Activated CD4-positive, alpha-beta memory T cell treated with anti-CD3 and anti-CD28 coated beads, Interleukin-2, amount 10 ng/mL, durations not matched to agents 7 days and 5 days (primary cell): ENCODE results near the gene CIAO2B. TPM values are rescaled to one million over a fixed set of nuclear protein-coding genes. Genes with fewer than 3 reads are reported as not detected.
A peak's percentile ranks its signal among the peaks of the same experiment; 100 is the strongest.
"Not testable (repeated sequence)": the region's sequence is repeated elsewhere in the genome, so short reads cannot be mapped to it uniquely, and the experiment has no call there.

Experiments used
- CTCF ChIA-PET: fragments of 350-600 bp; sonication (Branson Sonifier 250); formaldehyde crosslinking; loops from one replicate; lab custom pipeline; 2021; ENCODE audit warnings: antibody characterized with exemption, inconsistent platforms; lab: Charles Lee
- POLR2A ChIA-PET: fragments of 350-600 bp; sonication (Branson Sonifier 250); formaldehyde crosslinking; loops from one replicate; lab custom pipeline; 2021; ENCODE audit warnings: antibody characterized with exemption; lab: Charles Lee
- DNase-seq: peaks from one replicate; pipeline ENCODE4 v3.0.0-alpha.2; 2020
- H3K27ac Mint-ChIP-seq: one replicate; pipeline ENCODE4 v1.8.0; 2021; ENCODE audit warnings: mild to moderate bottlenecking, mixed read lengths
- H3K27me3 Mint-ChIP-seq: one replicate; pipeline ENCODE4 v1.8.0; 2021; ENCODE audit warnings: mixed read lengths
- H3K36me3 Mint-ChIP-seq: one replicate; pipeline ENCODE4 v1.8.0; 2021; ENCODE audit warnings: low read depth, mixed read lengths
- H3K4me1 Mint-ChIP-seq: one replicate; pipeline ENCODE4 v1.8.0; 2021; ENCODE audit warnings: mixed read lengths
- H3K4me3 Mint-ChIP-seq: one replicate; pipeline ENCODE4 v1.8.0; 2021; ENCODE audit warnings: mild to moderate bottlenecking, mixed read lengths
- H3K9me3 Mint-ChIP-seq: one replicate; pipeline ENCODE4 v1.8.0; 2021; ENCODE audit warnings: mixed read lengths
- total RNA-seq, 2 experiments: library from RNA; stranded (reverse); gene quantifications; one replicate each; pipeline ENCODE4 v1.2.3, GENCODE V29; 2021

Gene CIAO2B
- total RNA-seq, 2 experiments from 2014 or later, result 116 to 121 TPM

DNA sequence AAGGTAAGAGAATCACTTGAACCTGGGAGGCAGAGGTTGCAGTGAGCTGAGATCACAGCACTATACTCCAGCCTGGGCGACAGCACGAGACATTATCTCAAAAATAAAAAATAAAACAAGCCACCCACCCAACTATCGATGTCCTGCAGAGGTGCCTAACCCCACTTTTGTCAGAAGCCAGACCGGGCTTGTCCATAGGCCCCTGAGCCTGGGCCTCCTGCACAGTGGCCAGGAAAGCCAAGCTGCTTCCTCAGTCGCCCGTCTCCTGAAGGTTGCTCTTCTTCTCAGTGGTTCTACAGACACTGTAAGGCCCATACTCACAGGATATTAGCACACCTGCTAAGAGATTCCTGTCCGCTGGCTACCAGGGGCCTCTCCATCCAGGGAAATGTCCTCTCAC lies 12.3 kb upstream of the CIAO2B start:
- H3K36me3 Mint-ChIP-seq, result peaks cover 23% of the 10 kb centered on the region
- peaks cover 34% of the 10 kb centered on the region for H3K4me1 Mint-ChIP-seq
- CTCF ChIA-PET, result interaction anchor here (1.4 to 2.1 kb wide), 2 partner anchors 65 to 314 kb away, joined by 4 to 8 read pairs; partner anchors contain the start of gene PDP2
- no peak overlapping the region for H3K27ac Mint-ChIP-seq
- no peak for DNase-seq
- peaks cover 21% of the 10 kb centered on the region for H3K27me3 Mint-ChIP-seq
- peaks cover 5% of the 10 kb centered on the region for H3K9me3 Mint-ChIP-seq
- H3K4me3 Mint-ChIP-seq, result no peak overlapping the region
- POLR2A ChIA-PET, result interaction anchor here (1.1 to 1.3 kb wide), 3 partner anchors 12 to 209 kb away, joined by 3 to 5 read pairs (median 3); partner anchors contain the start of gene CIAO2B

DNA sequence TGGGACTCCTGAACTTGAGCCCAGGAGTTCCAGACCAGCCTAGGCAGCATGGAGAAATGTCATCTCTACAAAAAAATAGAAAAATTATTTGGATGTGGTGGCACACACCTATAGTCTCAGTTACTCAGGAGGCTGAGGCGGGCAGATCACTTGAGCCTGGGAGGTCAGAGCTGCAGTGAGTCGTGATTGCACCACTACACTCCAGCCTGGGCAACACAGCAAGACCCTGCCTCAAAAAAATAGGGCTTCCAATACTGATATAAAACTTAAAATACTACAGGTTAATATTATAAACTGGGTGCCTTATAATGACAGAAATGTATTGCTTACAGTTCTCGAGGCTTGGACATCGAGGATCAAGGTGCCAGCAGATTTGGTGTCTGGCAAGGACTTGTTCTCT lies 11.7 kb upstream of the CIAO2B start:
- Mint-ChIP-seq H3K27me3 (peaks cover 16% of the 10 kb centered on the region), H3K27ac (no peak overlapping the region), H3K9me3 (no peaks in the 10 kb centered on the region), H3K4me1 (peaks cover 29% of the 10 kb centered on the region), H3K4me3 (no peak overlapping the region), H3K36me3 (peaks cover 20% of the 10 kb centered on the region)
- ChIA-PET POLR2A (interaction anchor here (1.1 to 1.3 kb wide), 3 partner anchors 11 to 209 kb away, joined by 3 to 5 read pairs (median 3); partner anchors contain the start of gene CIAO2B), CTCF (interaction anchor here (2.1 kb wide), 1 partner anchor 65 kb away, joined by 8 read pairs; the partner anchor contains the start of gene PDP2)
- DNase-seq, result no peak

DNA sequence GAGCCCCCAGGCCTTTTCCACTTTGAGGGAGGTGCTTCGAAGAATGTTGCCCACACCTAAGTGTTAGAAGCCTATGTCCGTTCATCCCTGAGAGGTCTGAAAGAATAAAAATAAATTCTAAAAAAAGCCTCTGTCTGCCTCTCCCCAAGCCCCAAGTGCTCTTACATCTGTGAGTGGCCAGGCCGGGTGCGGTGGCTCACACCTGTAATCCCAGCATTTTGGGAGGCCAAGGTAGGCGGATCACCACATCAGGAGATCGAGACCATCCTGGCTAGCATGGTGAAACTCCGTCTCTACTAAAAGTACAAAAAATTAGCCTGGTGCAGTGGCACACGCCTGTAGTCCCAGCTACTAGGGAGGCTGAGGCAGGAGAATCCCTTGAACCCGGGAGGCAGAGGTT lies 10.8 kb upstream of the CIAO2B start:
- Mint-ChIP-seq H3K27me3 (peaks cover 16% of the 10 kb centered on the region), H3K4me1 (peaks cover 23% of the 10 kb centered on the region), H3K36me3 (peaks cover 20% of the 10 kb centered on the region)
- ChIA-PET CTCF (interaction anchor here (1.0 to 1.1 kb wide), 2 partner anchors 50 to 215 kb away, joined by 3 to 4 read pairs; partner anchors contain the start of genes FBXL8 and TRADD), POLR2A (interaction anchor here (1.1 kb wide), 1 partner anchor 30 kb away, joined by 3 read pairs; no protein-coding TSS in a partner anchor)
- H3K27ac Mint-ChIP-seq, H3K4me3 Mint-ChIP-seq, H3K9me3 Mint-ChIP-seq, DNase-seq: not testable (repeated sequence)

DNA sequence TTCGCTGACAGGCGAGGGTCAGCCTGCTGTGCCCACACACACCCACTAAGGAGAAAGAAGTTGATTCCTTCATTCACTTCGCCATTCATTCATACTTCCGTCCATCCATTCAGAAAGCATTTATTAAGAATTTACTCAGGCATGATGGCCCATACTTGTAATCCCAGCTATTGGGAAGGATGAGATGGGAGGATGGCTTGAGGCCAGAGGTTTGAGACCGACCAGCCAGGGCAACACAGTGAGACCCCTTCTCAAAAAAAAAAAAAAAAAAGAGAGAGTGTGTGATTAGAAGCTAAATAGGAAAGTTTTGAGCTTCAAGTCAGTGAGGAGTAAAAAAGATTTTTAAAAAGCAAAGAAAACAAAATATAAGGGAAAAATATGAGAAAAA lies 9.8 kb upstream of the CIAO2B start:
- H3K4me3 Mint-ChIP-seq, result no peak overlapping the region
- H3K36me3 Mint-ChIP-seq, result peaks cover 24% of the 10 kb centered on the region
- H3K9me3 Mint-ChIP-seq, result no peaks in the 10 kb centered on the region
- DNase-seq, result no peak
- no peak overlapping the region for H3K27ac Mint-ChIP-seq
- H3K4me1 Mint-ChIP-seq, result peaks cover 17% of the 10 kb centered on the region
- ChIA-PET POLR2A (interaction anchor here (1.1 to 2.2 kb wide), 2 partner anchors 11 to 30 kb away, joined by 3 to 11 read pairs; partner anchors contain the start of gene CIAO2B), CTCF (interaction anchor here (0.6 to 1.1 kb wide), 7 partner anchors 9 to 484 kb away, joined by 3 to 6 read pairs (median 3); partner anchors contain the start of genes DYNC1LI2, FBXL8 and TRADD)
- H3K27me3 Mint-ChIP-seq, result peaks cover 9% of the 10 kb centered on the region

DNA sequence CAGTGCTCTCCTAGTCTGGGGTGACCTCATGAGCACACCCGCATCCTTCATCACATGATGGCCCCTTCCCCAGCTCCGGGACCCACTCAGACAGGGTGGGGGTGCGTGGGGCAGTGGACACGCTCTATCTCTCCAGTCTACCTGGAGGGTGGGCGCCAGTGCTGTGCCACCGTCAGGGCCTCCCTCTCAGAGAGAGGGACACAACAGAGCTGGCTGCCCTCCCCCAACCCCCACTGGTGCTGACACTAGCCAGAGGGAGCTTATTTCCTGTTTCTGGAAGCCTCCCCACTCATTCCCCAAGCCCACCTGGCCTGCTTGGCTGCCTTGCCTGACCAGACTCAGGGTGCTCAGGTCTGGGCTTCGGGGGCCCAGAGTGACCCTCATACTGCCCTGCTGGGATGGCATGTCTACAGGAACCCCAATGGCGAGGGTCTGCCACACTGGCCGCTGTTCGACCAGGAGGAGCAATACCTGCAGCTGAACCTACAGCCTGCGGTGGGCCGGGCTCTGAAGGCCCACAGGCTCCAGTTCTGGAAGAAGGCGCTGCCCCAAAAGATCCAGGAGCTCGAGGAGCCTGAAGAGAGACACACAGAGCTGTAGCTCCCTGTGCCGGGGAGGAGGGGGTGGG lies 9.3 kb upstream of the CIAO2B start:
- no peak for DNase-seq
- H3K4me1 Mint-ChIP-seq, result peaks cover 14% of the 10 kb centered on the region
- peaks cover 24% of the 10 kb centered on the region for H3K36me3 Mint-ChIP-seq
- H3K27me3 Mint-ChIP-seq, result peaks cover 6% of the 10 kb centered on the region
- H3K4me3 Mint-ChIP-seq, result no peak overlapping the region
- POLR2A ChIA-PET, result interaction anchor here (0.9 to 2.2 kb wide), 2 partner anchors 10 to 212 kb away, joined by 3 to 11 read pairs; partner anchors contain the start of gene CIAO2B
- CTCF ChIA-PET, result interaction anchor here (0.8 to 1.2 kb wide), 6 partner anchors 9 to 484 kb away, joined by 3 to 5 read pairs (median 3); no protein-coding TSS in a partner anchor
- H3K9me3 Mint-ChIP-seq, result no peaks in the 10 kb centered on the region
- H3K27ac Mint-ChIP-seq, result no peak overlapping the region

DNA sequence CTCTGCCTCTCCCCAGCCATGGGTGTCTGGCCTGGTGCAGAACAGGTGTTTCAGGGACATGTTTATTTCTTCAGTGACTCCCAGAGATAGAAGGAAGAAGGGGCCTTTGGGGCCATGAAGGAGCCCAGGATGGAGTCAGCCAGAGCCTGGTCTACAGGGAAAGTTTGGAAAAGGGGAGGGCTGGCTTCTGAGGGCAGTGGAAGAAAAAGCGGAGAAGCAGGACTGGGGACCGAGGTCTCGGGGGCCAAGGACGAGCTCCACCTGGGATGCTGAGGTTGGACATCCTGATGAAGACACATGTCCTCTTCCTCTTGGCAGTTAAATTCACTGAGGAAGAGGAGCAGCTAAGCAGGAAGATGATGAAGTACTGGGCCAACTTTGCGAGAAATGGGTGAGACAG lies 8.8 kb upstream of the CIAO2B start:
- Mint-ChIP-seq H3K9me3 (no peaks in the 10 kb centered on the region), H3K27ac (no peak overlapping the region), H3K4me3 (no peak overlapping the region), H3K27me3 (no peaks in the 10 kb centered on the region), H3K4me1 (peaks cover 8% of the 10 kb centered on the region), H3K36me3 (peaks cover 24% of the 10 kb centered on the region)
- DNase-seq, result no peak
- ChIA-PET POLR2A (interaction anchor here (0.9 to 2.2 kb wide), 2 partner anchors 9 to 212 kb away, joined by 3 to 11 read pairs; partner anchors contain the start of gene CIAO2B), CTCF (interaction anchor here (0.9 to 1.2 kb wide), 2 partner anchors 10 to 212 kb away, joined by 3 read pairs; no protein-coding TSS in a partner anchor)

DNA sequence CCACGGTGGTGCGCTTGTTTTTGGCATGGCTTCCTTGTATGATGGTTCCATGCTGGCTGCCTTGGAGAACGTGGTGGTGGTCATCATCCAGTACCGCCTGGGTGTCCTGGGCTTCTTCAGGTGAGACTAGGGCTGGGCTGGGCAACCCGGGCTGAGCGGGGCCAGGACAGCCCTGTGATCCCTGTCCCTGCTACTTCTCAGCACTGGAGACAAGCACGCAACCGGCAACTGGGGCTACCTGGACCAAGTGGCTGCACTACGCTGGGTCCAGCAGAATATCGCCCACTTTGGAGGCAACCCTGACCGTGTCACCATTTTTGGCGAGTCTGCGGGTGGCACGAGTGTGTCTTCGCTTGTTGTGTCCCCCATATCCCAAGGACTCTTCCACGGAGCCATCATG lies 6.0 kb upstream of the CIAO2B start:
- no peak overlapping the region for H3K27ac Mint-ChIP-seq
- no peak overlapping the region for H3K4me3 Mint-ChIP-seq
- peaks cover 23% of the 10 kb centered on the region for H3K4me1 Mint-ChIP-seq
- no peaks in the 10 kb centered on the region for H3K27me3 Mint-ChIP-seq
- H3K9me3 Mint-ChIP-seq, result no peaks in the 10 kb centered on the region
- CTCF ChIA-PET, result no interaction called here
- no peak for DNase-seq
- POLR2A ChIA-PET, result no interaction called here
- H3K36me3 Mint-ChIP-seq, result peaks cover 29% of the 10 kb centered on the region

DNA sequence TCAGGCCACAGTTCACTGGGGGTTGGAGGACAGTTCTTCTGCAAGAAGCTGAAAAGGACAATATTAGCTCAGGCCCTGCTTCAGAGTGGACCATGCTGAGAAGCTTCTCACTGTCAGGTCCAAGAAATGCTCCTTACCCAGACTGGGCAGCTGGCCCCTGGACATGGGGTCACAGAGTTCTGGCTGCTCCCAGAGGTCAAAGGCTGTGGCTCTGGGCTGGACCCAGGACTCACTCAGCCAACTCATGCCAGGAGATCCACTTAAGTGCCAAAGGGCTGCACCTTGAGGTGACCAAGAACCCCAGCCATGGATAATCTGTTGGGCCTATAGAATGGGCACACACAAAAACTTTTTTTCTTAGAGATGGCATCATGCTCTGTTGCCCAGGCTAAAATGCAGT lies 5.2 kb upstream of the CIAO2B start:
- ChIA-PET POLR2A (no interaction called here), CTCF (no interaction called here)
- no peak overlapping the region for H3K4me3 Mint-ChIP-seq
- no peaks in the 10 kb centered on the region for H3K9me3 Mint-ChIP-seq
- peaks cover 28% of the 10 kb centered on the region for H3K4me1 Mint-ChIP-seq
- H3K27ac Mint-ChIP-seq, result no peak overlapping the region
- no peaks in the 10 kb centered on the region for H3K27me3 Mint-ChIP-seq
- peaks cover 30% of the 10 kb centered on the region for H3K36me3 Mint-ChIP-seq
- no peak for DNase-seq

DNA sequence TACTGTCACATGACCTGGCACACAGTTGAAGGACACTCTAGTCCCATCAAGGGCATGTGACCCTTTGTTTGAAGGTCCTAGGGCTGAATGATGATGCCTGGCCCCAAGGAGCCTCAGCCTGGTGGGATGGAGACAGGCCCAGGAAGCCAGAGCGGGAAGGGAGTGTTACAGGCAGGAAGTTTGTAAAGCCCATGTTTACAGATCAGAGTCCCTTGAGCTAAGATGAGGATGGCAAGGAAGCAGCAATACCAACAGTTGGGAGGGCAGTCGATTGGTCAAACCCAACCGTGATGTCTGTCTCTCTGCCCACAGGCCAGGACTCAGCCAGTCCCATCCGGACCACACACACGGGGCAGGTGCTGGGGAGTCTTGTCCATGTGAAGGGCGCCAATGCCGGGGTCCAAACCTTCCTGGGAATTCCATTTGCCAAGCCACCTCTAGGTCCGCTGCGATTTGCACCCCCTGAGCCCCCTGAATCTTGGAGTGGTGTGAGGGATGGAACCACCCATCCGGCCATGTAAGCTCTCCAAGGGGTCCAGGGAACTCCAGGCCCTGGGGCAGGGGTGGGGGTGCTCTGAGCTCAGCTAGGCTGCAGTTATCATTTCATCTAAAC lies 3.6 kb upstream of the CIAO2B start:
- H3K4me3 Mint-ChIP-seq, result no peak overlapping the region
- peaks cover 43% of the 10 kb centered on the region for H3K4me1 Mint-ChIP-seq
- no peak for DNase-seq
- peak overlapping the region; percentile 33 for H3K27ac Mint-ChIP-seq
- H3K27me3 Mint-ChIP-seq, result no peaks in the 10 kb centered on the region
- CTCF ChIA-PET, result interaction anchor here (0.5 to 1.2 kb wide), 3 partner anchors 10 to 189 kb away, joined by 3 read pairs; no protein-coding TSS in a partner anchor
- H3K9me3 Mint-ChIP-seq, result no peaks in the 10 kb centered on the region
- H3K36me3 Mint-ChIP-seq, result peaks cover 40% of the 10 kb centered on the region
- POLR2A ChIA-PET, result no interaction called here

DNA sequence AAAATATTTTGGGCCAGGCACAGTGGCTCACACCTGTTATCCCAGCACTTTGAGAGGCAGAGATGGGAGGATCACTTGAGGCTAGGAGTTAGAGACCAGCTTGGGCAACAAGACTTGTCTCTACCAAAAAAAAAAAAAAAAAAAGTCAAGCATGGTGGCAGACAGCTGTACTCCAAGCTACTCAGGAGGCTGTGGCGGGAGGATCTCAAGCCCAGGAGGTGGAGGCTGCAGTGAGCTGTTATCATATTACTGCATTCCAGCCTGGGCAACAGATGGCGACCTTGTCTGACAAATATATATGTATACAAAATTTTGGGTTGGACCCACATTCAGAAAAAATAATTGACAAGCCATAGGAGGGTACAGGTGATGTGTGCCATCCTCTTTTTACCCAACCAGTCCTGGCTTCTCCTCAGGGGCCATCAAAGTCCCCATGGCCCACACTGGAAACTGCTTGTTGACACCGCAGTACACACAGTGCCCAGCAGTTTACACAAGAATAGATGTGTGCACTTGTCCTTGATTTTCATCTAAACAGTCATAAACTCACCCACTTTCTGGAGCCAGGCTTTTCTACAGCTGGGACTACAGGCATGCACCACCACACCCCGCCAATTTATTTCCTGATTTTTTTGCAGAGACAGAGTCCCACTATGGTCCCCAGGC lies 2.8 kb upstream of the CIAO2B start:
- no peak for DNase-seq
- H3K4me1 Mint-ChIP-seq, result peaks cover 52% of the 10 kb centered on the region
- peak overlapping the region; percentile 45 for H3K27ac Mint-ChIP-seq
- CTCF ChIA-PET, result interaction anchor here (0.5 to 1.2 kb wide), 4 partner anchors 10 to 190 kb away, joined by 3 read pairs; partner anchors contain the start of gene NAE1
- peak overlapping the region; percentile 48 for H3K4me3 Mint-ChIP-seq
- no peaks in the 10 kb centered on the region for H3K27me3 Mint-ChIP-seq
- POLR2A ChIA-PET, result no interaction called here
- H3K9me3 Mint-ChIP-seq, result no peaks in the 10 kb centered on the region
- peaks cover 39% of the 10 kb centered on the region for H3K36me3 Mint-ChIP-seq

DNA sequence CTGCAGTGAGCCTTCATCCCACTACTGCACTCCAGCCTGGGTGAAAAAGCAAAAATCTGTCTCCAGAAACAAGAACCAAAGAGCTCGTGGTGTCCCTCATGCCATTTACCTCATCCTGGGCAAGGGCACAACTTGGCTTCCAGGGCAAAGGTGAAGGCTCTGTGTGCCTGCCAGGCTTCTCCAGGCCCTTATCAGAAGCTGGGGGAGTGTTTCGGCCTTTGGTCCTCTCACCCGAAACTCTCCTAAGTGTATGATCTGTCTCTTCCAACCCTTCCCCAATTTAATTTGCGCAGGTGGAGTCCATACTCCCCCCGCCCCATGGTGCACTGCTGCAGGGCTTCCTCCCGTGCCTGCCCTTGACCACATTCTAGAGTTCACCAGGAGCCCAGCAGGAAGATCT lies 2.3 kb upstream of the CIAO2B start:
- H3K27ac Mint-ChIP-seq, result peak overlapping the region; percentile 45
- CTCF ChIA-PET, result interaction anchor here (1.2 kb wide), 1 partner anchor 106 kb away, joined by 3 read pairs; the partner anchor contains the start of gene NAE1
- H3K9me3 Mint-ChIP-seq, result no peaks in the 10 kb centered on the region
- H3K4me3 Mint-ChIP-seq, result peak overlapping the region; percentile 48
- peaks cover 57% of the 10 kb centered on the region for H3K4me1 Mint-ChIP-seq
- H3K27me3 Mint-ChIP-seq, result no peaks in the 10 kb centered on the region
- no peak for DNase-seq
- POLR2A ChIA-PET, result no interaction called here
- peaks cover 38% of the 10 kb centered on the region for H3K36me3 Mint-ChIP-seq

DNA sequence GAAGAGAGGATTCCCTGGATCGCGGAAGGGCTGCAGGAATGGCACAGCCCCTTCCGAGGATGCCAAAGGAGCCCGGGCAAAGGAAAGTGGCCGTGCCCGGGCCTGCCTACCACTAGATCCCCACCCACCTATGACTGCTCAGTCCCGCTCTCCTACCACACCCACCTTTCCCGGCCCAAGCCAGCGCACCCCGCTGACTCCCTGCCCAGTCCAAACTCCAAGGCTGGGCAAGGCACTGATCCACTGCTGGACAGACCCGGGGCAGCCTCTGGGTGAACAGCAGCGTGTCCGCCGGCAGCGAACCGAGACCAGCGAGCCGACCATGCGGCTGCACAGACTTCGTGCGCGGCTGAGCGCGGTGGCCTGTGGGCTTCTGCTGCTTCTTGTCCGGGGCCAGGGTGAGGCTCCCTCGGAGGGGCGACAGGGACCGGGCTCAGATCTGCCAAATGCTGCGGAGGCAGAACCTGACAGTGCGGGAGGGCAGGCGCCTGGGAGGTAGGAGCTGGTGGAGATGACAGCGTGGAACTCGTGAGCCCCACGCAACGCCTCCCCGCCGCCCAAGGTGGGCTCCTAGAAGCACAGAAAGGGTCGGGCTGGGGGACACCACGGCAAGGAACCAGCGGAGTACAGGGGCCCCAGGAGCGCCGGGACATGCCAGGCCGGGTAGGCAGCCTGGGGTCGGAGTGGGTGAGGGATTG lies 1.3 kb upstream of the CIAO2B start, which contains the start of gene CES2:
TSS of gene CES2 (plus strand) at position 203 of the 698 bp plus-strand sequence. CDS start at position 323, 120 bp downstream.
- ChIA-PET POLR2A (interaction anchor here (1.3 to 2.3 kb wide), 2 partner anchors 16 to 312 kb away, joined by 4 to 6 read pairs; partner anchors contain the start of gene FHOD1), CTCF (no interaction called here)
- Mint-ChIP-seq H3K4me3 (peak within 1 kb of the TSS; percentile 98), H3K9me3 (no peaks in the 10 kb centered on the region), H3K27ac (peak within 1 kb of the TSS; percentile 94), H3K4me1 (peaks cover 57% of the 10 kb centered on the region), H3K36me3 (peaks cover 41% of the 10 kb centered on the region), H3K27me3 (no peaks in the 10 kb centered on the region)
- no peak for DNase-seq
